ENCODE measurements around the gene PCBP3.

DNA sequence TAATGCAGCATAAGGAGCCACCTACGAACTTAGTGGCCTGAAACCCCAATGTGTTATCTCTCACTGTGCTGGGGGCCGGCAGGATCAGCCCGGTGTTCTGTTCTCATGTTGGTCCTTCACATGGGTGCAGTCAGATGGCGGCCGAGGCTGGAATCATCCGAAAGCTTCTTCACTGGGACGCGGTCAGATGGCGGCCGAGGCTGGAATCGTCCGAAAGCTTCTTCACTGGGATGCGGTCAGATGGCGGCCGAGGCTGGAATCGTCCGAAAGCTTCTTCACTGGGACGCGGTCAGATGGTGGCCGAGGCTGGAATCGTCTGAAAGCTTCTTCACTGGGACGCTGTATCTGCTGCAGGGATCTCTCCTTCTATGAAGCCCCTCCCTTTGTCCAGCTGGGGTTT lies 12.6 kb upstream of the PCBP3 start:
- no peak for TF ChIP-seq RAD21 (conservative IDR thresholded peaks at IDR 0.05)
- TF ChIP-seq TAF1 (IDR thresholded peaks at IDR 0.05; ENCODE audit: low read depth) = no peak
- TF ChIP-seq CTCF (IDR thresholded peaks at IDR 0.05; ENCODE audit: poor library complexity, severe bottlenecking) = no peak
- TF ChIP-seq, protein P1, sequence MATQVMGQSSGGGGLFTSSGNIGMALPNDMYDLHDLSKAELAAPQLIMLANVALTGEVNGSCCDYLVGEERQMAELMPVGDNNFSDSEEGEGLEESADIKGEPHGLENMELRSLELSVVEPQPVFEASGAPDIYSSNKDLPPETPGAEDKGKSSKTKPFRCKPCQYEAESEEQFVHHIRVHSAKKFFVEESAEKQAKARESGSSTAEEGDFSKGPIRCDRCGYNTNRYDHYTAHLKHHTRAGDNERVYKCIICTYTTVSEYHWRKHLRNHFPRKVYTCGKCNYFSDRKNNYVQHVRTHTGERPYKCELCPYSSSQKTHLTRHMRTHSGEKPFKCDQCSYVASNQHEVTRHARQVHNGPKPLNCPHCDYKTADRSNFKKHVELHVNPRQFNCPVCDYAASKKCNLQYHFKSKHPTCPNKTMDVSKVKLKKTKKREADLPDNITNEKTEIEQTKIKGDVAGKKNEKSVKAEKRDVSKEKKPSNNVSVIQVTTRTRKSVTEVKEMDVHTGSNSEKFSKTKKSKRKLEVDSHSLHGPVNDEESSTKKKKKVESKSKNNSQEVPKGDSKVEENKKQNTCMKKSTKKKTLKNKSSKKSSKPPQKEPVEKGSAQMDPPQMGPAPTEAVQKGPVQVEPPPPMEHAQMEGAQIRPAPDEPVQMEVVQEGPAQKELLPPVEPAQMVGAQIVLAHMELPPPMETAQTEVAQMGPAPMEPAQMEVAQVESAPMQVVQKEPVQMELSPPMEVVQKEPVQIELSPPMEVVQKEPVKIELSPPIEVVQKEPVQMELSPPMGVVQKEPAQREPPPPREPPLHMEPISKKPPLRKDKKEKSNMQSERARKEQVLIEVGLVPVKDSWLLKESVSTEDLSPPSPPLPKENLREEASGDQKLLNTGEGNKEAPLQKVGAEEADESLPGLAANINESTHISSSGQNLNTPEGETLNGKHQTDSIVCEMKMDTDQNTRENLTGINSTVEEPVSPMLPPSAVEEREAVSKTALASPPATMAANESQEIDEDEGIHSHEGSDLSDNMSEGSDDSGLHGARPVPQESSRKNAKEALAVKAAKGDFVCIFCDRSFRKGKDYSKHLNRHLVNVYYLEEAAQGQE (IDR thresholded peaks at IDR 0.05; ENCODE audit: borderline replicate concordance) = no peak
- TF ChIP-seq EZH2 (IDR thresholded peaks at IDR 0.05; ENCODE audit: borderline replicate concordance, insufficient read depth, low read length, poor library complexity, severe bottlenecking) = no peak

Data from neural cell (in vitro differentiated cells).